SK-N-SH (cell line): Measurements from ENCODE around the gene HLTF. TPM values are rescaled to one million over a fixed set of nuclear protein-coding genes. Genes with fewer than 3 reads are reported as not detected.

ENCODE experiments used
- CTCF ChIA-PET: fragments of 300-600, 350-600 bp; formaldehyde crosslinking; extraction: SDS; loops from one replicate; lab custom pipeline; 2021; lab: Yijun Ruan, JAX
- POLR2A ChIA-PET: fragments of 350-600 bp; sonication (Branson Sonifier 250); formaldehyde crosslinking; extraction: SDS; loops from one replicate; lab custom pipeline; 2020; ENCODE audit warnings: antibody characterized with exemption, inconsistent platforms; lab: Yijun Ruan, JAX
- DNase-seq: peaks from one replicate; pipeline ENCODE4 v3.0.0; 2012
- H2AFZ ChIP-seq: fragments of 200-600 bp; sonication (generic); 2 replicates; pipeline ENCODE4 v1.8.1; 2016; ENCODE audit warnings: antibody characterized with exemption, mild to moderate bottlenecking, low read depth
- H3F3A ChIP-seq: fragments of 200-600 bp; sonication (generic); replicated peaks from 2 replicates; pipeline ENCODE3; 2016; ENCODE audit warnings: antibody characterized with exemption, mild to moderate bottlenecking; ENCODE audit not compliant: insufficient read depth
- H3K27ac ChIP-seq, 2 experiments: fragments of 200-500 bp in 1 of 2; fragments of 200-600 bp in 1 of 2; sonication (Bioruptor generic) in 1 of 2; sonication (generic), shearing (Covaris generic) in 1 of 2; 2 replicates each; pipeline versions ENCODE4 v1.5.1 to v1.6.1; 2014 to 2016; ENCODE audit warnings: low read depth in 2 of 2, inconsistent platforms in 1 of 2, low read length in 1 of 2, mild to moderate bottlenecking in 1 of 2, mixed read lengths in 1 of 2
- H3K27me3 ChIP-seq: fragments of 200-600 bp; sonication (generic), shearing (Covaris generic); 2 replicates; pipeline ENCODE4 v1.6.1; 2016; ENCODE audit warnings: mixed run types; ENCODE audit not compliant: insufficient read depth
- H3K36me3 ChIP-seq, 2 experiments: fragments of 200-500 bp in 1 of 2; fragments of 200-600 bp in 1 of 2; sonication (Bioruptor generic) in 1 of 2; sonication (generic) in 1 of 2; replicated peaks in 1 of 2; 2 replicates each; pipeline versions ENCODE3 to v1.5.1; 2014 to 2016; ENCODE audit warnings: low read length in 1 of 2, mild to moderate bottlenecking in 1 of 2; ENCODE audit not compliant: insufficient read depth in 2 of 2, control insufficient read depth in 1 of 2
- H3K4me1 ChIP-seq, 2 experiments: fragments of 200-500 bp in 1 of 2; fragments of 200-600 bp in 1 of 2; sonication (Bioruptor generic) in 1 of 2; sonication (generic), shearing (Covaris generic) in 1 of 2; 2 replicates each; pipeline versions ENCODE4 v1.5.1 to v1.6.1; 2014 to 2016; ENCODE audit warnings: low read depth in 1 of 2, low read length in 1 of 2, mixed run types in 1 of 2; ENCODE audit not compliant: insufficient read depth in 2 of 2, control insufficient read depth in 1 of 2
- H3K4me2 ChIP-seq: fragments of 200-600 bp; sonication (generic), shearing (Covaris generic); 2 replicates; pipeline ENCODE4 v1.6.1; 2017; ENCODE audit warnings: mixed run types
- H3K4me3 ChIP-seq, 2 experiments: fragments of 200-500 bp in 1 of 2; fragments of 200-600 bp in 1 of 2; sonication (Bioruptor generic) in 1 of 2; sonication (generic), shearing (Covaris generic) in 1 of 2; 2 replicates each; pipeline versions ENCODE4 v1.5.1 to v1.8.1; 2014 to 2016; ENCODE audit warnings: low read depth in 2 of 2, inconsistent platforms in 1 of 2, low read length in 1 of 2, mild to moderate bottlenecking in 1 of 2, mixed read lengths in 1 of 2, moderate library complexity in 1 of 2
- H3K79me2 ChIP-seq: fragments of 200-600 bp; sonication (generic); 2 replicates; pipeline ENCODE4 v1.8.1; 2017; ENCODE audit warnings: mild to moderate bottlenecking; ENCODE audit not compliant: insufficient read depth
- H3K9ac ChIP-seq: fragments of 200-600 bp; sonication (generic); 2 replicates; pipeline ENCODE4 v1.6.1; 2017; ENCODE audit warnings: mixed run types
- H3K9me2 ChIP-seq: fragments of 200-600 bp; sonication (generic); 2 replicates; pipeline ENCODE4 v1.6.1; 2017; ENCODE audit warnings: mixed run types
- H3K9me3 ChIP-seq: fragments of 200-600 bp; sonication (generic); 2 replicates; pipeline ENCODE4 v1.6.1; 2017; ENCODE audit warnings: mixed run types, mild to moderate bottlenecking, moderate library complexity
- H4K20me1 ChIP-seq: fragments of 200-600 bp; sonication (generic); 2 replicates; pipeline ENCODE4 v1.6.1; 2017; ENCODE audit warnings: mild to moderate bottlenecking, mixed run types; ENCODE audit not compliant: insufficient read depth
- CHD2 ChIP-seq: fragments of 150-350 bp; IDR thresholded peaks from 2 replicates; pipeline ENCODE4 v1.6.1; 2018; ENCODE audit warnings: low read length; ENCODE audit not compliant: partially characterized antibody
- ELF1 ChIP-seq: IDR thresholded peaks from 2 replicates; pipeline ENCODE4 v1.4.0; 2012
- EP300 ChIP-seq, 2 experiments: IDR thresholded peaks; 2 replicates each; pipeline versions ENCODE4 v1.4.0 to v1.6.1; 2012; ENCODE audit warnings: borderline replicate concordance in 1 of 2, low read depth in 1 of 2, low read length in 1 of 2
- FOSL2 ChIP-seq: IDR thresholded peaks from 2 replicates; pipeline ENCODE4 v1.4.0; 2012; ENCODE audit warnings: low read depth, mild to moderate bottlenecking, moderate library complexity, borderline replicate concordance
- FOXM1 ChIP-seq: IDR thresholded peaks from 2 replicates; pipeline ENCODE4 v1.4.0; 2012; ENCODE audit warnings: low read depth, mild to moderate bottlenecking
- JUND ChIP-seq: IDR thresholded peaks from 2 replicates; pipeline ENCODE4 v1.4.0; 2012
- MEF2A ChIP-seq: IDR thresholded peaks from 2 replicates; pipeline ENCODE4 v1.4.0; 2012; ENCODE audit warnings: low read depth, borderline replicate concordance
- NFIC ChIP-seq: IDR thresholded peaks from 2 replicates; pipeline ENCODE4 v1.4.0; 2012; ENCODE audit warnings: borderline replicate concordance
- POLR2AphosphoS5 ChIP-seq: IDR thresholded peaks from 2 replicates; pipeline ENCODE4 v1.6.1; 2012; ENCODE audit warnings: low read depth, low read length
- RAD21 ChIP-seq: IDR thresholded peaks from 2 replicates; pipeline ENCODE4 v1.6.1; 2012; ENCODE audit warnings: mild to moderate bottlenecking, low read length
- RXRA ChIP-seq: IDR thresholded peaks from 2 replicates; pipeline ENCODE4 v1.4.0; 2012; ENCODE audit warnings: low read depth, mild to moderate bottlenecking, borderline replicate concordance
- TAF1 ChIP-seq: IDR thresholded peaks from 2 replicates; pipeline ENCODE4 v1.6.1; 2012; ENCODE audit warnings: low read depth, mild to moderate bottlenecking, low read length, moderate library complexity, borderline replicate concordance
- TCF12 ChIP-seq: IDR thresholded peaks from 2 replicates; pipeline ENCODE4 v1.4.0; 2012
- WGBS: methylation state at CpG from one replicate; pipeline ENCODE4 v1.1.6; 2017; ENCODE audit warnings: low lambda C conversion rate; 5-methylcytosine and 5-hydroxymethylcytosine counted together
- polyA plus RNA-seq, 3 experiments: library from polyadenylated mRNA; depleted of rRNA; stranded (reverse); fragments of >200 nt; gene quantifications; 2 replicates each; pipeline ENCODE4 v1.2.3, GENCODE V29; 2012
- TF ChIP-seq, protein P1 (sequence below): IDR thresholded peaks from 2 replicates; pipeline ENCODE4; 2012
- TF ChIP-seq, protein P2 (sequence below): IDR thresholded peaks from 2 replicates; pipeline ENCODE4 v1.6.1; 2012; ENCODE audit warnings: mild to moderate bottlenecking, low read depth, low read length, moderate library complexity

The HLTF gene
- polyA plus RNA-seq, 1 of the 3 experiments (the other 2 are of a cell fraction) = 10.1 TPM

DNA sequence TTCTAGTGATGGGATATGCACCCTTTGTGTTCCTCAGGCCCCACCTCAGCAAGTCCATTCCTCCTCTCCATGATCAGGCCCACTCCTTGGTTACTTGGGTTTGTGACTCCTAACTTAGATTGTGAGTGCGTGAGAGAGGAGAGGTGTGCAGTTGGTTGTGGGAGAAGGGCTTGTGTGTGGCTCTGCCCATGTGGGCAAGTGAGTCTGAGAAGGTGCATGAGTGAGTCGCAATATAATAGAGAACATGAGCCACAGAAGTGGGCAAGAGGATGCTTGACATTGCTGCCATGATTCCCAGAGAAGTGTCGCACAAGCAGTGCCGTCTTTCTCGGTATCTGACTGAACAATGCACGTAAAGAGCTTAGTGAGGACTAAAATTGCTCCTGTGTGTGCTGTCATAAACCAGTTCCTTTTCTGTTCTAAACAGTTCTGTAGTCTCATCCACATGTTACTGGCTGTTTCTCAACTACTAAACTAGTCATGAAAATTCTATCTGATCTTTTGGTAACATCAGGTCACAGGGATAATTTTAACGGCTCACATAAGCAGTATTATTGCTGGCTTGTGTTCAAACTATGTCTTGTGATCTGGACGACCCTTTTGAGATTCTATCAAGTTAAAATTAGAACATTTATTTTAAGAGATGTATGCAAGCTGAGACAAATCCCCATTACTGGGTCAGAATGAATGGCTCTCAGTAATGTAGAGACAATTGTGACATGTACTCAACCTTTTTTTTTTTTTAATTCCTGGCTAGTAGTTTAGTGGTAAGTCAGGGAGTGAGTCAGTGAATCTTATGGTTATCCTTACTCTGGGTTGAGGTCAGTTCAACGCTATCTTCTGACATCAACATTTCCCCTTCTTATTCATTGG lies 69.4 kb downstream of the HLTF start:
- Histone ChIP-seq H2AFZ (no peak overlapping the region), H3K36me3 (peaks cover 3 to 10% of the 10 kb centered on the region in 2 experiments), H3K79me2 (no peaks in the 10 kb centered on the region), H3K27me3 (no peaks in the 10 kb centered on the region), H3K4me3 (no peak overlapping the region), H3K9me2 (no peaks in the 10 kb centered on the region), H3K9ac (peak overlapping the region; percentile 2; the same call in 1 of the 2 replicates), H3K4me1 (peaks cover 0 to 51% of the 10 kb centered on the region in 2 experiments; a peak in 2 of 4 replicates), H3K27ac (peak overlapping the region in 1 of 2 experiments; percentile 93; a peak in 2 of 4 replicates), H3K4me2 (peak overlapping the region; percentile 61; the same call in 1 of the 2 replicates), H3F3A (peaks cover 26% of the 10 kb centered on the region), H3K9me3 (no peaks in the 10 kb centered on the region), H4K20me1 (no peaks in the 10 kb centered on the region)
- WGBS = 66% methylated on average over 9 of the region's 9 CpGs
- TF ChIP-seq RXRA (peak; percentile 86; the same call in 1 of the 2 replicates), TCF12 (peak; percentile 55), TAF1 (no peak), NFIC (peak; percentile 40; the same call in 1 of the 2 replicates), FOXM1 (no peak), MEF2A (peak; percentile 68), CHD2 (no peak), POLR2AphosphoS5 (peak; percentile 31; the same call in 1 of the 2 replicates), ELF1 (no peak), RAD21 (no peak), EP300 (IDR thresholded peaks at IDR 0.05; ENCODE audit: borderline replicate concordance in 1 of 2, low read depth in 1 of 2, low read length in 1 of 2) (peak in 1 of 2 experiments; percentile 56; a peak in 1 of 4 replicates), FOSL2 (peak; percentile 78), JUND (peak; percentile 79)
- TF ChIP-seq, protein P1, sequence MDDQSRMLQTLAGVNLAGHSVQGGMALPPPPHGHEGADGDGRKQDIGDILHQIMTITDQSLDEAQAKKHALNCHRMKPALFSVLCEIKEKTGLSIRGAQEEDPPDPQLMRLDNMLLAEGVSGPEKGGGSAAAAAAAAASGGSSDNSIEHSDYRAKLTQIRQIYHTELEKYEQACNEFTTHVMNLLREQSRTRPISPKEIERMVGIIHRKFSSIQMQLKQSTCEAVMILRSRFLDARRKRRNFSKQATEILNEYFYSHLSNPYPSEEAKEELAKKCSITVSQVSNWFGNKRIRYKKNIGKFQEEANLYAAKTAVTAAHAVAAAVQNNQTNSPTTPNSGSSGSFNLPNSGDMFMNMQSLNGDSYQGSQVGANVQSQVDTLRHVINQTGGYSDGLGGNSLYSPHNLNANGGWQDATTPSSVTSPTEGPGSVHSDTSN = 0 out of 2 replicates have a peak, but pooled peaks have one; percentile 45
- TF ChIP-seq, protein P2, sequence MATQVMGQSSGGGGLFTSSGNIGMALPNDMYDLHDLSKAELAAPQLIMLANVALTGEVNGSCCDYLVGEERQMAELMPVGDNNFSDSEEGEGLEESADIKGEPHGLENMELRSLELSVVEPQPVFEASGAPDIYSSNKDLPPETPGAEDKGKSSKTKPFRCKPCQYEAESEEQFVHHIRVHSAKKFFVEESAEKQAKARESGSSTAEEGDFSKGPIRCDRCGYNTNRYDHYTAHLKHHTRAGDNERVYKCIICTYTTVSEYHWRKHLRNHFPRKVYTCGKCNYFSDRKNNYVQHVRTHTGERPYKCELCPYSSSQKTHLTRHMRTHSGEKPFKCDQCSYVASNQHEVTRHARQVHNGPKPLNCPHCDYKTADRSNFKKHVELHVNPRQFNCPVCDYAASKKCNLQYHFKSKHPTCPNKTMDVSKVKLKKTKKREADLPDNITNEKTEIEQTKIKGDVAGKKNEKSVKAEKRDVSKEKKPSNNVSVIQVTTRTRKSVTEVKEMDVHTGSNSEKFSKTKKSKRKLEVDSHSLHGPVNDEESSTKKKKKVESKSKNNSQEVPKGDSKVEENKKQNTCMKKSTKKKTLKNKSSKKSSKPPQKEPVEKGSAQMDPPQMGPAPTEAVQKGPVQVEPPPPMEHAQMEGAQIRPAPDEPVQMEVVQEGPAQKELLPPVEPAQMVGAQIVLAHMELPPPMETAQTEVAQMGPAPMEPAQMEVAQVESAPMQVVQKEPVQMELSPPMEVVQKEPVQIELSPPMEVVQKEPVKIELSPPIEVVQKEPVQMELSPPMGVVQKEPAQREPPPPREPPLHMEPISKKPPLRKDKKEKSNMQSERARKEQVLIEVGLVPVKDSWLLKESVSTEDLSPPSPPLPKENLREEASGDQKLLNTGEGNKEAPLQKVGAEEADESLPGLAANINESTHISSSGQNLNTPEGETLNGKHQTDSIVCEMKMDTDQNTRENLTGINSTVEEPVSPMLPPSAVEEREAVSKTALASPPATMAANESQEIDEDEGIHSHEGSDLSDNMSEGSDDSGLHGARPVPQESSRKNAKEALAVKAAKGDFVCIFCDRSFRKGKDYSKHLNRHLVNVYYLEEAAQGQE = no peak
- no peak for DNase-seq
- ChIA-PET CTCF (interaction anchor here (1.0 kb wide), 1 partner anchor 25 kb away, joined by 3 read pairs; the partner anchor contains the start of gene GYG1), POLR2A (no interaction called here)
